HG03442 (cell line): ENCODE measurements around the gene CD84.
A peak's percentile ranks its signal among the peaks of the same experiment; 100 is the strongest.
"Not testable (repeated sequence)": the region's sequence is repeated elsewhere in the genome, so short reads cannot be mapped to it uniquely, and the experiment has no call there.

ENCODE experiments used
- ATAC-seq: cut with Tn5 transposase; IDR thresholded peaks from one replicate; pipeline ENCODE4 v1.9.1; 2021; ENCODE audit warnings: mild to moderate bottlenecking, moderate library complexity; ENCODE audit not compliant: unreplicated experiment

The CD84 gene

GRCh38 chr1:160544647-160545046 lies 34.6 kb downstream of the CD84 start:
- no peak for ATAC-seq

- ATAC-seq, result no peak
Observed at GRCh38 chr1:160542303-160542945, 36.9 kb downstream of the CD84 start.

- ATAC-seq, result no peak
Observed at GRCh38 chr1:160541622-160542302, 37.5 kb downstream of the CD84 start.

- no peak for ATAC-seq
Observed at GRCh38 chr1:160540859-160541233, 38.5 kb downstream of the CD84 start.

- ATAC-seq, result peak; percentile 85
Observed at GRCh38 chr1:160539990-160540858, 39.1 kb downstream of the CD84 start.

GRCh38 chr1:160539684-160539989 lies 39.7 kb downstream of the CD84 start:
- no peak for ATAC-seq

GRCh38 chr1:160538985-160539651 lies 40.2 kb downstream of the CD84 start:
- ATAC-seq, result no peak

- no peak for ATAC-seq
Observed at GRCh38 chr1:160537714-160538665, 41.3 kb downstream of the CD84 start.

- ATAC-seq, result no peak
Observed at GRCh38 chr1:160534823-160535605, 44.3 kb downstream of the CD84 start.

- not testable (repeated sequence) for ATAC-seq
Observed at GRCh38 chr1:160532557-160532813, 46.8 kb downstream of the CD84 start.

- ATAC-seq, result not testable (repeated sequence)
Observed at GRCh38 chr1:160531809-160532556, 47.3 kb downstream of the CD84 start.

GRCh38 chr1:160529401-160529952 lies 49.8 kb downstream of the CD84 start:
- not testable (repeated sequence) for ATAC-seq

- ATAC-seq, result not testable (repeated sequence)
Observed at GRCh38 chr1:160523789-160524188, 55.5 kb downstream of the CD84 start.

- peak; percentile 52 for ATAC-seq
Observed at GRCh38 chr1:160522622-160523345, 56.5 kb downstream of the CD84 start, which contains the start of gene SLAMF6. Gene SLAMF6 (minus strand): TSS chr1:160523255. CDS start chr1:160523192, 63 bp downstream.

- no peak for ATAC-seq
Observed at GRCh38 chr1:160522136-160522535, 57.2 kb downstream of the CD84 start.

- ATAC-seq, result no peak
Observed at GRCh38 chr1:160521554-160521953, 57.7 kb downstream of the CD84 start.

GRCh38 chr1:160520999-160521398 lies 58.3 kb downstream of the CD84 start:
- no peak for ATAC-seq

- ATAC-seq, result no peak
Observed at GRCh38 chr1:160520582-160520981, 58.7 kb downstream of the CD84 start.
